Neural progenitor cell (in vitro differentiated cells): ENCODE measurements around the gene MAD1L1.

Source experiments
- EZH2 ChIP-seq: fragments of 200-600 bp; sonication (generic); IDR thresholded peaks from 2 replicates; pipeline ENCODE4 v1.6.1; 2017; ENCODE audit warnings: antibody characterized with exemption, mild to moderate bottlenecking, moderate library complexity
- EZH2phosphoT487 ChIP-seq: fragments of 200-600 bp; sonication (generic); IDR thresholded peaks from 2 replicates; pipeline ENCODE4 v1.6.1; 2017; ENCODE audit warnings: antibody characterized with exemption
- TF ChIP-seq, protein P1 (sequence below): fragments of 200-600 bp; sonication (generic); IDR thresholded peaks from 2 replicates; pipeline ENCODE4 v1.5.1; 2017; ENCODE audit warnings: antibody characterized with exemption, mild to moderate bottlenecking

DNA sequence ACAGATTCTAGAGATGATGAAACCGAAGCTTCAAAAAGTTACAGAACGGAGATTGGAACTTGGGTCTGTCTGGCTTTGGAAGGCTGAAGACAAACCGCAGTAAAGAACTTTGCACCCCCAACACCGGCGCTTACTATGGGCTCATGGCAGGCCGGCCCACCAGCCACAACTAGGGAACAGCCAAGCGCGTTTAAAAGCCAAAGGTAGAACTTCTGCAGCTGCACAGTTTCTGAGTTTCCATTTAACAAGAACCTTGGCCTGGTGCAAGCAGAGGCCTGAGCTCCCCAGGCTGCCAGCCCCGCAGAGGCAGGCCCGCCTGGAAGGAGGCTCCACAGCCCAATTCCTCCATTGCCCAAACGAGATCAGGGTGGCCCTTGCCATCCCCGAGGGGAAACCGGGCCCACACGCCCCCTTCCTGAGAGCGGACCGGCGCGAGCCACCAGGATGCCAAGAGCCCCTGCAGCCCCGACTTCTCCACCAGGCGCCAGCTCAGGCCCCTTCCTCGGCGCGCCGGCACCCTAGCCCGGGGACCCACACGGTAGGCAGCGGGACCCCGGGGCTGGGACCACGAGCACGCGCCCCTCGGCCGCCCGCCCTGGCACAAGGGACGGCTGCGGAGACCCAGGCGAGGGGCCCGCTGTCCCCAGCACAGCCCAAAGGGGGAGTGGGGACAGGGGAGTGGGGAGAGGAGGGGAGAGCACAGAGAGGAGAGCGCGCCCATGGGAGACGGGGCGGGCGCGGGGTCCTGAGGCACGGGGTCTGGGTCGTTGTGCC lies 566 bp downstream of the MAD1L1 start:
- TF ChIP-seq EZH2 (no peak), EZH2phosphoT487 (no peak)
- TF ChIP-seq, protein P1, sequence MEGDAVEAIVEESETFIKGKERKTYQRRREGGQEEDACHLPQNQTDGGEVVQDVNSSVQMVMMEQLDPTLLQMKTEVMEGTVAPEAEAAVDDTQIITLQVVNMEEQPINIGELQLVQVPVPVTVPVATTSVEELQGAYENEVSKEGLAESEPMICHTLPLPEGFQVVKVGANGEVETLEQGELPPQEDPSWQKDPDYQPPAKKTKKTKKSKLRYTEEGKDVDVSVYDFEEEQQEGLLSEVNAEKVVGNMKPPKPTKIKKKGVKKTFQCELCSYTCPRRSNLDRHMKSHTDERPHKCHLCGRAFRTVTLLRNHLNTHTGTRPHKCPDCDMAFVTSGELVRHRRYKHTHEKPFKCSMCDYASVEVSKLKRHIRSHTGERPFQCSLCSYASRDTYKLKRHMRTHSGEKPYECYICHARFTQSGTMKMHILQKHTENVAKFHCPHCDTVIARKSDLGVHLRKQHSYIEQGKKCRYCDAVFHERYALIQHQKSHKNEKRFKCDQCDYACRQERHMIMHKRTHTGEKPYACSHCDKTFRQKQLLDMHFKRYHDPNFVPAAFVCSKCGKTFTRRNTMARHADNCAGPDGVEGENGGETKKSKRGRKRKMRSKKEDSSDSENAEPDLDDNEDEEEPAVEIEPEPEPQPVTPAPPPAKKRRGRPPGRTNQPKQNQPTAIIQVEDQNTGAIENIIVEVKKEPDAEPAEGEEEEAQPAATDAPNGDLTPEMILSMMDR, result no peak
